ENCODE data around the gene ANKFN1. TPM values are rescaled to one million over a fixed set of nuclear protein-coding genes. Genes with fewer than 3 reads are reported as not detected.

ANKFN1 gene, protein sequence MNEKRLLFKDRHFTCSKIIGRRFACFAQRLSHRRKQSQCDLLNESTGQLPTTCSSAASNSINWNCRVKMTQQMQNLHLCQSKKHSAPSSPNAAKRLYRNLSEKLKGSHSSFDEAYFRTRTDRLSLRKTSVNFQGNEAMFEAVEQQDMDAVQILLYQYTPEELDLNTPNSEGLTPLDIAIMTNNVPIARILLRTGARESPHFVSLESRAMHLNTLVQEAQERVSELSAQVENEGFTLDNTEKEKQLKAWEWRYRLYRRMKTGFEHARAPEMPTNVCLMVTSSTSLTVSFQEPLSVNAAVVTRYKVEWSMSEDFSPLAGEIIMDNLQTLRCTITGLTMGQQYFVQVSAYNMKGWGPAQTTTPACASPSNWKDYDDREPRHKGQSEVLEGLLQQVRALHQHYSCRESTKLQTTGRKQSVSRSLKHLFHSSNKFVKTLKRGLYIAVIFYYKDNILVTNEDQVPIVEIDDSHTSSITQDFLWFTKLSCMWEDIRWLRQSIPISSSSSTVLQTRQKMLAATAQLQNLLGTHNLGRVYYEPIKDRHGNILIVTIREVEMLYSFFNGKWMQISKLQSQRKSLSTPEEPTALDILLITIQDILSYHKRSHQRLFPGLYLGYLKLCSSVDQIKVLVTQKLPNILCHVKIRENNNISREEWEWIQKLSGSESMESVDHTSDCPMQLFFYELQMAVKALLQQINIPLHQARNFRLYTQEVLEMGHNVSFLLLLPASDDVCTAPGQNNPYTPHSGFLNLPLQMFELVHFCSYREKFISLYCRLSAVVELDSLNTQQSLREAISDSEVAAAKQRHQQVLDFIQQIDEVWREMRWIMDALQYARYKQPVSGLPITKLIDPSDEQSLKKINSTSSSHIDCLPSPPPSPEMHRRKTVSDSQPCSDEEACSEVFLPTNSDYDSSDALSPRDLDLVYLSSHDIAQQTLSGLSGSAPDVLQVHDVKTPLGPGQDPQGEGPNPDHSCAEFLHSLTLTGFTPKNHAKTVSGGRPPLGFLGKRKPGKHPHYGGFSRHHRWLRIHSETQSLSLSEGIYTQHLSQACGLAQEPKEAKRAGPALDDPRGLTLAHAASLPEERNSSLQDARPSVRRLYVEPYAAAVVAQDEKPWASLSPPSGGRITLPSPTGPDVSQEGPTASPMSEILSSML
- not detected for polyA plus RNA-seq (2012; ENCODE audit: insufficient read depth, insufficient read length)

GRCh38 chr17:56152874-56153602, at the start of gene ANKFN1:
TSS of gene ANKFN1 (plus strand) at chr17:56153475. CDS start at chr17:56212668, 59,193 bp downstream.
- DNase-seq (ENCODE audit: low read depth, low spot score) = no peak
- no peak within 1 kb of the TSS for H3K4me3 ChIP-seq (ENCODE audit: low read length)

- no peak for DNase-seq (ENCODE audit: low read depth, low spot score)
Observed at GRCh38 chr17:56108811-56109284, 44.4 kb upstream of the ANKFN1 start.

GRCh38 chr17:56109836-56110235, 43.4 kb upstream of the ANKFN1 start:
- DNase-seq (ENCODE audit: low read depth, low spot score) = no peak
- no peak overlapping the region for H3K4me3 ChIP-seq (ENCODE audit: low read length)

More at GRCh38 chr17:56108811-56109284, 44.4 kb upstream of the ANKFN1 start:
- H3K4me3 ChIP-seq (ENCODE audit: low read length) = no peak overlapping the region

DNA sequence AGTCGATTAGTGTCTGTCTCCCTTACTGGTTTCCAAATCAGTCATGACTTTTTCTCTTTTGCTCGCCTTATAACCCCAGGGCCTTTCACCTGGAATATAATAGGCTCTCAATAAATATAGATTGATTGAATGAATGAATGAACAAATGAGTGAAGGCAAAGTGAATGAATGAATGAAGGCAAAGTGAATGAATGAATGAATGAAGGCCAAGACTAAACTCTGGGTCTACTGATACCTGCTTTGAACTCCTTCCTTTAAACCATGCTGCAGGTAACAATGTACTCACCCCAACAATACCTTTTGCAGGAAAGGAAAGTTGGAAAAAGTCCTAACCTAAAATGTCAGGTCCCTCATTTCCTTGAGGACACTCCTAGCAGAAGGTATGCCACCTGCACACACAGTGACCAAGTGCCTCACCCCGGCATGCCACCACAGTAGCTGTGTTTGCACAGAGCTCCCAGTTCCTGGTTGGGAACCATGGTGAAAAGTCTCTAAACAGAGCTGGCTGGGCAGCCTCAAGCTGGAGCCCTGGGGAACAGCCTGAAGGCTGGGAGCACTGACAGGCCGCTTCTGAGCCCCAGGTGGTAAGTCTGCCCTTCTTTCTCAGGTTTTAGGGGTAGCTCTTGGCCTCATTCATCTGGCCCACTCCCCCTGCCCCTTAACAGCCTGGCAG, 42.7 kb upstream of the ANKFN1 start:
- no peak overlapping the region for H3K4me3 ChIP-seq (ENCODE audit: low read length)
- DNase-seq (ENCODE audit: low read depth, low spot score) = no peak

DNA sequence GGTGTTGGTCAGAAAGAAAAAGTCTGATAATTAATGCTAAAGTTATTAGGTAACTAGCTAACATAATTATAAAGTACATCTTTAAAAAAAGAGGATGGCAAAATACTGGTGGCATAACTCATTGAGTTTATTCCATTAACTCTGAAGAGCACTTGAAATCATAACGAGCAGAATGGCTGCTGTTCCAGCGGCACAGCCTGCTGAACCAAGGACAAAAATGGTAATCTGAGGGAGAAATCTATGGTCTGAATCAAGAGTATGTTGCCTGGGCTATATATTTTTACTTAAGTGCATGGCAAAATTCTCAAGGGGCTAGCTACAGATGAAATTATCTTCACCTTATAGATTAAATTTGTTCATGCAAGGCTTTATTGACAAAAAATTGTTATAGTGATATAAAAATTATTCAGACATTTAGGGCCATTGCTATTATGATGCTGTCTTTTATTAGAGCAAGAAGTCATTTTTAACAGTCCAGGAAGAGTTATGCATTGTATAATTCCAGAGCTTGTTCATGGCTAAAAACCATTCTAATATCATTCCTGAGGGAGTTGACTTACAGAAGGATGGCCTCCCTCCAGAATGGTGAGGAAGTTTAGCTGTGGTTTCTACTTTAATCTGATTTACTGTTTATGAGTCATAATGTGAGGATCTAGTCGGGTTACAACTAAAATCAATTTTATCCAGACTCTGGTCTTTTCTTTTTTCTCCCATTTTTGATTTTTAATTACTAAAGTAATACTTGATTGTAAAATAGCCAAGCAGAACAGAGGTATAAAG, 41.4 kb upstream of the ANKFN1 start:
- no peak for DNase-seq (ENCODE audit: low read depth, low spot score)

DNA sequence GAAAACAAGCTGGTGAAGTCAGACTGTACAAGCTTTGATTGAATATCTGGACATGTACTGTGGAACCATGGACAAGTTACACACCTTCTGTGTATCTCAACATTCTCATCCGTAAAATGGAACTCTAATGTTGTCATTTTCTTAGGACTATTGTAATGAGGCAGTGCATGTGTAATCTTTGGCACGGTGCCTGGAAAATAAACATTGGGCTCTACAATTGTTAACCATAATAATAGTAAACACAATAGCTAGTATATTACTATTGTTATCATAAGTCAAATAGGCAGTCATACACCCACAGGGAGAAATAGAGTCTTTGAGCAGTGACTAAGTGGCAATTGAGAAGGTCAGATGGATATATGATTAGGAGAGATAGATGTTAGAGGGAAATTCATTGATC, 39.8 kb upstream of the ANKFN1 start:
- no peak for DNase-seq (ENCODE audit: low read depth, low spot score)
- no peak overlapping the region for H3K4me3 ChIP-seq (ENCODE audit: low read length)

More for the DNA sequence above, 41.4 kb upstream of the ANKFN1 start:
- no peak overlapping the region for H3K4me3 ChIP-seq (ENCODE audit: low read length)

GRCh38 chr17:56114469-56114868, 38.8 kb upstream of the ANKFN1 start:
- H3K4me3 ChIP-seq (ENCODE audit: low read length) = no peak overlapping the region
- DNase-seq (ENCODE audit: low read depth, low spot score) = no peak

GRCh38 chr17:56119191-56119590, 34.1 kb upstream of the ANKFN1 start:
- no peak for DNase-seq (ENCODE audit: low read depth, low spot score)
- no peak overlapping the region for H3K4me3 ChIP-seq (ENCODE audit: low read length)

GRCh38 chr17:56119936-56120335, 33.3 kb upstream of the ANKFN1 start:
- DNase-seq (ENCODE audit: low read depth, low spot score) = no peak
- H3K4me3 ChIP-seq (ENCODE audit: low read length) = no peak overlapping the region

DNA sequence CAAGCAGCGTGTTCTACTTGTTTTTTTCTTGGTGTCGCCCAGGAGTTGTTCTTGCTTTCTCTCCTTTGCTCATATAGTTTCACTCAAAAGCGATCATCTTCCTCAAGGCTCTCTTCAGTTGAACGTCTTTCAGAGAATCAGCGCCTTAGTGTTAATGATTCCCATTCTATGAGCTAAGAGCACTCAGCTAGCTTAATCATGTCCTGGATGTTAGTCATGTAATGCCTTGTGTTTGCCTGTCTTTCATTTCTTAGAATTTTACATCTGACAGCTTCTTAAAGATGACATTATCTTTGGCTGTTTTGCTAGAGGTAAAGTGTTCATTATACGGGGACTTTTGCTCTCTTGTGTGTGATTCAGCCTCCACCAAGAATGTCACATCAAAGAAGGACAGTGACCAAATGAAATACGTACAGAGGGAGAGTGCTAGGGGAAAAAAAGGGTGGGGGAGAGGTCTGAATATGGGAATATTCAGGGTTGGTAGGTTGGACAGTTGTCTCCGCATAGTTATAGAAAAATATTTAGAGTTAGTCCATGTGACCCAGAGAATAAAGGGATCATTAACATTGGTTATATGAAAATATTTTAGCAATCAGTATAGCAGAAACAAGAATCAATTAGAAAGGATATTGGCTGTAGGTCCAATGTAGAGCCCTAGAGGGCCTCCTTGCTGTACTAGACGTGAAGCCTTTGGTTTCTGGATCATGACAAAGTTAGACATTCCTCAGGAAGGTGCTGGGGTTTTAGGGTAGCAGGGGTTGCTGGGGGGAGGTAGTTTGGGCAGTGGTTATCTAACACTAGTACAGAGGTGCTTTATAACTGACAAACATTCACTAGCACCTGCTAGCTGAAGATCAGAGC, 31.9 kb upstream of the ANKFN1 start:
- no peak overlapping the region for H3K4me3 ChIP-seq (ENCODE audit: low read length)
- no peak for DNase-seq (ENCODE audit: low read depth, low spot score)

GRCh38 chr17:56125830-56126819, 27.1 kb upstream of the ANKFN1 start:
- H3K4me3 ChIP-seq (ENCODE audit: low read length) = no peak overlapping the region
- DNase-seq (ENCODE audit: low read depth, low spot score) = peak; percentile 85

DNA sequence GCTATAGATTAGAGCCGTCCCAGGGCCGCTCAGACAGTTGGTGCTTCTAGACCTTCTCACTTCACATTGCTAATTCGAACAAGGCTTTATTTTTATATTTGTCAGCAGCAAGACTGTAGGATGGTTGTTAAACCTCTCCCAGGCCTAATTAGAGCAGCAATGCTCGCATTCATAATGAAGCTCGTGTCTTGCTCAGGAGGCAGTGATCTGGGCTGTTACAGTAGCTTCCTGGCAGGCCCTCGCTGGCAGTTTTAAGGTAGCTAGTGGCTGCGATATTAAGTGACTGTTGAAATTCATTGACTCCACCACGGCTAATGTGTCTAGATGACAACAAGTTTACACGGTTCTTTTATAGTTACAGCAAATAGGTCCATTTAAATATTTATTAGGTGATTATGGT, 23.2 kb upstream of the ANKFN1 start:
- no peak overlapping the region for H3K4me3 ChIP-seq (ENCODE audit: low read length)
- DNase-seq (ENCODE audit: low read depth, low spot score) = no peak

DNA sequence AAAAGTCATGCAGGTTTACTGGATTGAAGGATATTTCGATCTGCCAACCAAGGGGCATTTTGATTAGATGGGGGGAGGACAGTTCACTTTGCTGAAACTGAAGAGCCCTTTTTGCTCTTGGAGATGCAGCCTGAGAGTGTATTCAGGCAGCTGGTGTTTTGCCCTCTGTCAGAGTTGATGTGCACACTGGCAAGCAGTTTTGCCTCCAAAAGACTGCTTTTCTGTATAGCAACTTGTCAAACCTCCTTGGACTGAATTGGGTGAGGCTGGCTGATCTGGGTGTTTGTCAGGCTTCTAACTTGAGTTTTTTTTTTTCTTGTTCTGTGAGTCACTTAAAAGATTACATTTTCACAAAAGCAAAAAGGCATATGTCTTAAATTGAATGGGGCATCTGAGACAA, 22.6 kb upstream of the ANKFN1 start:
- no peak overlapping the region for H3K4me3 ChIP-seq (ENCODE audit: low read length)
- no peak for DNase-seq (ENCODE audit: low read depth, low spot score)

DNA sequence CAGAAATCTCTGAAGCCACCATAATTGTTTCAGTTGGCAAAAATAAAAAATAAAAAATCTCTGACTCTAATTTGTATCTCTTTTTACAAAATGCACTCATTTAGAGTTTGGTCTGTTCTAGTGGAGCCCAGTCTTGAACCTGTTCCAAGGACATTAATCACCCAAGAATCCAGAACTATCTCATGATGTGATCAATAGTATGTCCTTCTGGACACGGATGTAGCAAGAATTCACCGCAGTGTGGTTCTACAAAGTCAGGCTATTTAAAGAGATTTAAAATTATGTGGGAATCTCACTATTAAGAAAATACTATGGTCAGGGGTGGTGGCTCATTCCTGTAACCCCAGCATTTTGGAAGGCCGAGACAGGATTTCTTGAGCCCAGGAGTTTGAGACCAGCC, 21.8 kb upstream of the ANKFN1 start:
- H3K4me3 ChIP-seq (ENCODE audit: low read length) = no peak overlapping the region
- DNase-seq (ENCODE audit: low read depth, low spot score) = no peak

GRCh38 chr17:56136301-56136700, 17.0 kb upstream of the ANKFN1 start:
- no peak for DNase-seq (ENCODE audit: low read depth, low spot score)
- H3K4me3 ChIP-seq (ENCODE audit: low read length) = no peak overlapping the region
